GM12892 (cell line): ENCODE data around the gene ADISSP.

Experiments used
- DNase-seq: peaks from one replicate; pipeline ENCODE4 v3.0.0; 2011; ENCODE audit not compliant: insufficient read length
- FAIRE-seq: peaks from 2 replicates; lab custom pipeline; 2011; peaks lifted over from hg19 to GRCh38; lab: Jason Lieb, UNC
- POLR2A ChIP-seq: IDR thresholded peaks from 2 replicates; pipeline ENCODE4 v1.6.1; 2011; ENCODE audit warnings: low read depth, low read length, control low read depth
- POLR2AphosphoS5 ChIP-seq: IDR thresholded peaks from 2 replicates; pipeline ENCODE4 v1.6.1; 2011; ENCODE audit warnings: low read depth, low read length, control low read depth
- TAF1 ChIP-seq: IDR thresholded peaks from 2 replicates; pipeline ENCODE4 v1.6.1; 2011; ENCODE audit warnings: low read depth, mild to moderate bottlenecking, control low read depth, low read length, borderline replicate concordance

Gene ADISSP

DNA sequence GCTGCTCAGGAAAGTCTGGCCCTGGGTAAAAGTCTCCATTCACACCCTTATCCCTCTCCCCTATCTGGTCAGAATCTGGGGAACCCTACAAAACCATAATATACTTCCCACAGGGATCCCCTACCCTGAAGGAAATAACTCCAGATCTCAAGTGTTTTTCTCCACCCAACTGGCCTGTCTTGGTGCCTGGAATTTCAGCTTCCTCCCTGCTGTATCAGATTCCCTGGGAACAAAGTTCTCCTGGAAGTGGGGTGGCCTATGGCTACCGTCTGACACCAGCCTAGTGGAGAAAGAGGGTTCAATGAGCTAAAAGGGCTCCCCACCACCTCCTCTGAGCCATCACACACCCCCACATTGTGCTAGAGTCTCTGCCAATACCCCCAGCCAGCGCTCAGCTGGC lies 20.1 kb downstream of the ADISSP start:
- no peak for TF ChIP-seq POLR2A
- no peak for TF ChIP-seq TAF1
- TF ChIP-seq POLR2AphosphoS5: no peak
- DNase-seq (no peak), FAIRE-seq (no peak)

DNA sequence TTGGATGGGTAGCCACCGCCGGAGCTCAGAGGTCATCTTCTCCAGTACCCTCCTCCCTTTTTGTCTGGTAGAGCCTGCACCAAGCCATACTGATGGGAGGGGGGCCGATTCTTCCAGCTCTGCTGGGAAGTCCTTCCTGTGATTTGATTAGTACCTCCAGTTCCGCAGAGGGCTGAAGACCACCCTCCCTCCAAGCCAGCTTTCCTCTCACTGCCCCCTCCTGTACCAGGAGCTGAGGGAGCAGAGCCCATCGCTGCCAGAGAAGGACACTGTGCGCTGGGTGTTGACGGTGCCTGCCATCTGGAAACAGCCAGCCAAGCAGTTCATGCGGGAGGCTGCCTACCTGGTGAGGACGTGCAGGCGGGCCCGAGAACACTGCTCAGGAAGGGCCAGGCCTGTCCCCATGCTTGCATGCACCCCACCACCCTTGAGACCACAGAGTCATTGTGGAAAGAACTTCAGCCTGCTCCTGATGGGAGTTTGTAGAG lies 21.8 kb downstream of the ADISSP start:
- TF ChIP-seq TAF1: no peak
- TF ChIP-seq POLR2A: no peak
- no peak for TF ChIP-seq POLR2AphosphoS5
- DNase-seq: no peak
- FAIRE-seq: no peak

DNA sequence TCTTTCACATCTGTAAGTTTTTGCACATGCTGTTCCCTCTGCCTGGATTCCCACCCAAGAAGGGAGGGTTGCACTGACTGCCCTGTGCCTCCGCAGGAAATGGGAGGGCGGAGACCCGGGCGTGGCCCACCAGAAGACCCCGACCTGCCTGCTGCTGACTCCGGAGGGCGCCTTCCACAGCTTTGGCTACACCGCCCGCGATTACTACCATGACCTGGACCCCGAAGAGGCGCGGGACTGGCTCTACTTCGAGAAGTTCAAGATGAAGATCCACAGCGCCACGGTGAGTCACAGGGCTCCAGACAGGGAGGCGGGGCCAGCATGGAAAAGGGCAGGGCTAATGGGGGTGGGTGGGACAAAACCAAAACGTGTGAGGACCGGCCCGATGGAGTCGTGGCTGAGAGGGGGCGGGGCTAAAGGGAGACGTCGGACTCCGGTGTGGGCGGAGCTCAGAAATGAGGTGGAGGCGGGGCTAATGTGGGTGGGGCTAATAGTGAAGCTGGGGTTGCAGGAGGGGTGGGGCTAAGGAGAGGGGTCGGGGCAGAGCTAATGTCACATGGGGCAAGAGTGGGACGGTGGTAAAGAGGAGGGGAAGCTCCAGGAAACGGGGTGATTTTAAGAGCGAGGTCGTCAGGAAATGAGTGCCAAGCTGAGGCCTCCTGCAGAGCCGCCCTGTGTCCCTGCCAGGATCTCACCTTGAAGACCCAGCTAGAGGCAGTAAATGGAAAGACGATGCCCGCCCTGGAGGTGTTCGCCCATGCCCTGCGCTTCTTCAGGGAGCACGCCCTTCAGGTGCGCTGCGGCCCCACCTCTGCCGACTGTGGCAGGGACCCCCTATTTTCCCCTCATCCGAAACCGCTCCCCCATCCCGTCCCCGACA lies 22.5 kb downstream of the ADISSP start:
- TF ChIP-seq TAF1 (no peak), POLR2AphosphoS5 (no peak), POLR2A (no peak)
- DNase-seq: no peak
- no peak for FAIRE-seq

DNA sequence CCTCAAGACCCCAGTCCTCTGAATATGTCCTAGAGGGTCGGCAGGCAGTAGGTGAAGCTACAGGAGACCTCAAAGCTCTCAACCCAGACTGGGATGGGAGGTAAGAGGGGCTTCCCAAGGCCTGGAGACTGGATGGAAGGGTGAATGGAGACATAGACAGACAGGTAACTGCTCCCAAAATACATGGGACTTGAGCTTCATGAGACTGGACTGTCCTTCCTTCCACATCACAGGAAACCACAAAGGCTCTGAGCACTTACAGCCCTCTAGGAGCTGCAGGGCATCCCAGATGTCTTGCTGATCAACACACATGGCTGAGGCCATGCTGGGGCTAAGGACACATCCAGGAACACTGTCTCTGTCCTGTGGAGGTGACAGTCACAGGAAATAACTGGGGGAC lies 23.5 kb downstream of the ADISSP start:
- FAIRE-seq: no peak
- no peak for DNase-seq
- TF ChIP-seq TAF1 (no peak), POLR2AphosphoS5 (no peak), POLR2A (no peak)

DNA sequence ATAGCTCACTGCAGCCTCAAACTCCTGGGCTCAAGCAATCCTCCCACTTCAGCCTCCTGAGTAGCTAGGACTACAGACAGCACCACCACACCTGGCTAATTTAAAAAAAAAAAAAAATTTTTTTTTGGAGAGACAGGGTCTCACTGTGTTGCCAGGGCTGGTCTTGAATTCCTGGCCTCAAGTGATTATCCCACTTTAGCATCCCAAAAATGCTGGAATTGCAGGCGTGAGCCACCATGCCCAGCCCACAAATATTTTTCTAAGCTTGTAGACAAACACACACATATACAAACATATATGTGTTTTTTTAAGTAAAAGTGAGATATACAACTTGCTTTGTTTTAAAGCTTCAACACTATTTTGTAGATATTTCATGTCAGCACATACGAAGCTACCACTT lies 24.3 kb downstream of the ADISSP start:
- no peak for TF ChIP-seq TAF1
- no peak for TF ChIP-seq POLR2AphosphoS5
- no peak for TF ChIP-seq POLR2A
- DNase-seq (no peak), FAIRE-seq (no peak)

DNA sequence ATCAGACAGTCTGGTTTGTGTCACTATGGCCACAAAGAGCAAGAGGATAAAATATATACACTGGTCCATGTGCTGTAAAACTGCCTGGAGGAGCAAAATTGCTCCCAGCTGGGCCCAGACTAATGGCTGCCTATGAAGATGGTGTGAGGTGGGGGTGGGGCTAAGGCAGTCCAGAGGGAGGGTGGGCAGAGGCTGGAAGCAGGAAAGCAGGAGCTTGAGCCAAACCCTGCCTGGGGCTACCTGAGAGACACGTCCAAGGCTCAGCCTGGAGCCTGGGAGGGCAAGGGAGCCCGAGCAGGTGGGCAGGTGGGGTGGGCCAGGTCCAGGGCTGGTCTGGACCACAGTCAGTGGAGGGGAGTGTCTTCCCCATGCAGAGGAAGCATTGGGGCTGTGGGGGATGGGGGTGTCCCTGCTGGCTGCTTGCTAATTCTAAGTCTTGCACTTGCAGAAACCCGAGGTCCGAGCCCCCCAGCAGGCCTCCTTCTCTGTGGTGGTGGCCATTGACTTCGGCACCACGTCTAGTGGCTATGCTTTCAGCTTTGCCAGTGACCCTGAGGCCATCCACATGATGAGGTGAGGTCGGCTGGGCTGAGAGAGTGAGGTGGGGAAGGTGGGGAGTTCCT lies 25.6 kb downstream of the ADISSP start:
- TF ChIP-seq TAF1 (no peak), POLR2A (no peak), POLR2AphosphoS5 (no peak)
- DNase-seq: no peak
- FAIRE-seq: no peak

DNA sequence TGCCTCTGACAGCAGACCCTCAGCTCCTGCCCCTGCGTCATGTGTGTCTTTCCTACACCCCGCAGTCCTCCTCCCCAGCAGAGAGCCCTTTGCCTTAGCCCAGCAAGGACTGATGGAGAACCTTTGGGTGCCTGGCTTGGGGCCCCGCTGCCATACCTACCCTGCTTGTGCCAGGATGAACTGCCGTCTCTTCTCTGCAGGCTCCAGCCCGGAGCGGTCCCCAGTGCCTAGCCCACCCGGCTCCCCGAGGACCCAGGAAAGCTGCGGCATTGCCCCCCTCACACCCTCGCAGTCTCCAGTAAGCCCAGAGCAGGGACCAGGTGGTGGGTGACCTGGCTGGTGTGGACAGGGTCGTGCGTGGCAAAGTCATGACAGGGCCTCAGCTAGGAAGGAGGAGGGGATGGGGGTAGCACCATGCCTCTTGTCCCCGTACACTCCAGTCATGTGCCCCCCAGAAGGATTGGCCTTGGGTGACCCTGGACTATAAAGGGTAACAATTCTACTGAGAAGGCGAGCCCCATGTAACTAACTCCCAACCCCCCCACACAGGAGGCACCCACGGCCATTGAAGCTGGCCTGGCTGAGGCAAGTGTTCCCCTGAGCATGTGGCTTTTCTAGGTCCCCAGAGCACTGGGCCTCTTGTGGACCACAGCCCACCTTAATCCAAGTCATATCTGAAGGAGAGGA lies 26.8 kb downstream of the ADISSP start:
- DNase-seq (no peak), FAIRE-seq (no peak)
- TF ChIP-seq POLR2AphosphoS5: no peak
- no peak for TF ChIP-seq TAF1
- no peak for TF ChIP-seq POLR2A

DNA sequence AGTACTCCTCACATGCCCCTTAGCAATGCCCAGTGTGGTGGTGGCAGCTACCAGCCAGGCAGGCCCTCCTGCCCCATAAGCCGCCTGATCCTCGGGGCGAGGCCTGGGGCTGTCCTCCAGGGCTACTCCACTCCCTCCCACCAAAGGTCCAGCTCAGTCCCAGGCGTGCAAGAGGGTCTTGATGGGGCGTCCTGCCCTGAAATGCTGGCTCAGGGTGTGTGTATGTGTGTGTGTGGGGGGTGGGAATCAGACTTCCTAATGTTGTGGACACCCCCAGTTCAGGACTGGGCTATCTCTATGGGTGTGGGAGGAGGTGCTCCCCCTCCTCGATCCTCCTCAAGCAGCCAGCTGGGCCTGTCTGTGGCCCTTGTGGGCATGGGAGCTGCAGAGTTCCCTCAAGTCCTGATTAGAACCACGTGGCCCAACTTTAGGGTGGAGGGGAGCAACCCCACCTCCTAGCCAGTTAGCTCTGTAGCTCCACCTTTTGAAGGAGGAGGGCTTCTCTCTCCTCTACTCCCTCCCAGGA lies 27.6 kb downstream of the ADISSP start:
- no peak for FAIRE-seq
- DNase-seq: no peak
- TF ChIP-seq TAF1 (no peak), POLR2AphosphoS5 (no peak), POLR2A (no peak)

DNA sequence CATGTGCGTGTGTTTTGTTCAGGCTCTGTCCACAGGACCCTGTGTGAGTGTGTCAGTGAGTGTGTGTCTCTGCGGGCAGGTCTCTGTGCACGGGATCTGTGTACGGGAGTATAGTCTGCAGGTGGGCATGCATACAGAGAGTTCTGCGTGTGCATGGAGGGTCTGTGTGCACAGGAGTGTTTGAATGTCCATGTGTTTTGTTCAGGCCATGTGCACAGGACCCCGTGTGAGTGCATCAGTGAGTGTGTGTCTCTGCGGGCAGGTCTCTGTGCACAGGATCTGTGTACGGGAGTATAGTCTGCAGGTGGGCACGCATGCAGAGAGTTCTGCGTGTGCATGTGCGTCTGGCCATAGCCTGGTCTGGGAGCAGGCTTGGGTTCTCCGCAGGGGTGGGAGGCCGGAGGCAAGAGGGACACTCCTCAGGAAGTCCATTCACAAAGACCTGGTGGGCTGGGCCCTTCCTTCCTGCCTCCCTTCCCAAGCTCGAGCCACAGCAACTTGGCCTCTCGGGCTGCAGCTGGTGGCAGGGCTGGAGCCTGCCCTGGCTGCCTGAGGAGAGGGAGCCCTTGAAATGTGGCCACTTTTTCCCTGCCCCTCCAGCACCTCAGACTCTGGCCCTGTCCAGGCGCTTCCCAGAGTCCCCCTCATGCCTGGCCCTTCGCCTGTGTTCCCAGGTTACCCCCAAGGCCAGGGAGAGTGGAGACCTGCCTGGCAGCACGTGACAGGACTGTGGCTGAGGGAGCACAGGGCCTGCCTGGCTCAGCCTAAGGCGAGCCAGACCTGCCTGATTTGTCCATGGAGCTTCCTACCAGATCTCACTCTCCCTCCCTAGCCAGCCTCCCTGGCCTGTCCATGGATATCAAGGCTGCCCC lies 28.3 kb downstream of the ADISSP start:
- no peak for DNase-seq
- TF ChIP-seq POLR2AphosphoS5 (no peak), POLR2A (no peak), TAF1 (no peak)
- FAIRE-seq: no peak
